AG09319 (cell line): ENCODE measurements around the gene MEF2C.
A peak's percentile ranks its signal among the peaks of the same experiment; 100 is the strongest.

ENCODE experiments used
- DNase-seq: peaks from one replicate; pipeline ENCODE4 v3.0.0-alpha.2; 2010; ENCODE audit warnings: low read depth; ENCODE audit errors: extremely low read depth
- CTCF ChIP-seq: IDR thresholded peaks from 2 replicates; pipeline ENCODE4 v1.5.1; 2011; ENCODE audit warnings: low read depth, mild to moderate bottlenecking, inconsistent platforms, low read length, moderate library complexity

The MEF2C gene

GRCh38 chr5:88734191-88734640 is 148.8 kb downstream of the MEF2C start:
- TF ChIP-seq CTCF, result no peak
- no peak for DNase-seq

- no peak for DNase-seq
- no peak for TF ChIP-seq CTCF
Observed at GRCh38 chr5:88732862-88733261, 150.1 kb downstream of the MEF2C start.

- no peak for TF ChIP-seq CTCF
- DNase-seq, result no peak
Observed at GRCh38 chr5:88732181-88732633, 150.8 kb downstream of the MEF2C start.

GRCh38 chr5:88729829-88730182 is 153.2 kb downstream of the MEF2C start:
- DNase-seq, result no peak
- TF ChIP-seq CTCF, result no peak

- DNase-seq, result peak; percentile 37
- peak; percentile 64 for TF ChIP-seq CTCF
Observed at GRCh38 chr5:88729084-88729828, 153.7 kb downstream of the MEF2C start.

GRCh38 chr5:88727705-88728313 is 155.2 kb downstream of the MEF2C start:
- peak; percentile 5 for DNase-seq
- TF ChIP-seq CTCF, result peak; percentile 50

- TF ChIP-seq CTCF, result no peak
- DNase-seq, result no peak
Observed at GRCh38 chr5:88725454-88725853, 157.5 kb downstream of the MEF2C start.
